Activated naive CD4-positive, alpha-beta T cell treated with anti-CD3 and anti-CD28 coated beads, Interleukin-2, amount 50 U/mL, for 24 hours (primary cell): ENCODE results near the gene CPHXL.

Experiments
- H3K27ac Mint-ChIP-seq: one replicate; pipeline ENCODE4 v1.8.0; 2021; ENCODE audit warnings: mild to moderate bottlenecking, mixed read lengths
- H3K27me3 Mint-ChIP-seq: one replicate; pipeline ENCODE4 v1.8.0; 2021; ENCODE audit warnings: mixed read lengths
- H3K36me3 Mint-ChIP-seq: one replicate; pipeline ENCODE4 v1.8.0; 2021; ENCODE audit warnings: mixed read lengths
- H3K4me1 Mint-ChIP-seq: one replicate; pipeline ENCODE4 v1.8.0; 2021; ENCODE audit warnings: mixed read lengths
- H3K4me3 Mint-ChIP-seq: one replicate; pipeline ENCODE4 v1.8.0; 2021; ENCODE audit warnings: mild to moderate bottlenecking, mixed read lengths
- H3K9me3 Mint-ChIP-seq: one replicate; pipeline ENCODE4 v1.8.0; 2021; ENCODE audit warnings: mixed read lengths

CPHXL gene

GRCh38 chr16:75726390-75726789, at the start of gene CPHXL:
Gene CPHXL, minus strand, starts transcription at chr16:75726490. Its CDS starts 48 bp downstream, at chr16:75726442.
- H3K27me3 Mint-ChIP-seq: no peaks in the 10 kb centered on the region

GRCh38 chr16:75774197-75774596, 47.9 kb upstream of the CPHXL start:
- H3K4me1 Mint-ChIP-seq: no peaks in the 10 kb centered on the region
- no peaks in the 10 kb centered on the region for H3K36me3 Mint-ChIP-seq
- H3K27ac Mint-ChIP-seq: no peak overlapping the region
- no peaks in the 10 kb centered on the region for H3K9me3 Mint-ChIP-seq
- H3K27me3 Mint-ChIP-seq: peaks cover 28% of the 10 kb centered on the region
- no peak overlapping the region for H3K4me3 Mint-ChIP-seq

More at GRCh38 chr16:75726390-75726789, at the start of gene CPHXL:
- Mint-ChIP-seq H3K4me1 (no peaks in the 10 kb centered on the region), H3K9me3 (no peaks in the 10 kb centered on the region), H3K27ac (no peak within 1 kb of the TSS), H3K36me3 (no peaks in the 10 kb centered on the region), H3K4me3 (no peak within 1 kb of the TSS)

- no peaks in the 10 kb centered on the region for H3K36me3 Mint-ChIP-seq
- no peaks in the 10 kb centered on the region for H3K4me1 Mint-ChIP-seq
- no peak overlapping the region for H3K4me3 Mint-ChIP-seq
- no peaks in the 10 kb centered on the region for H3K9me3 Mint-ChIP-seq
- H3K27ac Mint-ChIP-seq: no peak overlapping the region
- H3K27me3 Mint-ChIP-seq: peaks cover 13% of the 10 kb centered on the region
Observed at GRCh38 chr16:75770051-75770450, 43.8 kb upstream of the CPHXL start.

- Mint-ChIP-seq H3K27me3 (no peaks in the 10 kb centered on the region), H3K27ac (no peak overlapping the region), H3K4me3 (no peak overlapping the region), H3K9me3 (no peaks in the 10 kb centered on the region), H3K36me3 (no peaks in the 10 kb centered on the region), H3K4me1 (no peaks in the 10 kb centered on the region)
Observed at GRCh38 chr16:75764154-75764768, 38.0 kb upstream of the CPHXL start.

- Mint-ChIP-seq H3K4me3 (no peak overlapping the region), H3K27me3 (no peaks in the 10 kb centered on the region), H3K27ac (no peak overlapping the region), H3K4me1 (no peaks in the 10 kb centered on the region), H3K36me3 (no peaks in the 10 kb centered on the region), H3K9me3 (no peaks in the 10 kb centered on the region)
Observed at GRCh38 chr16:75763204-75763603, 36.9 kb upstream of the CPHXL start.

GRCh38 chr16:75762746-75763145, 36.5 kb upstream of the CPHXL start:
- H3K27ac Mint-ChIP-seq: no peak overlapping the region
- no peaks in the 10 kb centered on the region for H3K4me1 Mint-ChIP-seq
- no peaks in the 10 kb centered on the region for H3K27me3 Mint-ChIP-seq
- no peaks in the 10 kb centered on the region for H3K9me3 Mint-ChIP-seq
- no peak overlapping the region for H3K4me3 Mint-ChIP-seq
- H3K36me3 Mint-ChIP-seq: no peaks in the 10 kb centered on the region

GRCh38 chr16:75761108-75761507, 34.8 kb upstream of the CPHXL start:
- Mint-ChIP-seq H3K27me3 (no peaks in the 10 kb centered on the region), H3K27ac (no peak overlapping the region), H3K9me3 (no peaks in the 10 kb centered on the region), H3K4me3 (no peak overlapping the region), H3K36me3 (no peaks in the 10 kb centered on the region), H3K4me1 (no peaks in the 10 kb centered on the region)

GRCh38 chr16:75760018-75760519, 33.8 kb upstream of the CPHXL start:
- no peaks in the 10 kb centered on the region for H3K4me1 Mint-ChIP-seq
- H3K4me3 Mint-ChIP-seq: no peak overlapping the region
- no peak overlapping the region for H3K27ac Mint-ChIP-seq
- no peaks in the 10 kb centered on the region for H3K9me3 Mint-ChIP-seq
- no peaks in the 10 kb centered on the region for H3K27me3 Mint-ChIP-seq
- no peaks in the 10 kb centered on the region for H3K36me3 Mint-ChIP-seq

- H3K27me3 Mint-ChIP-seq: no peaks in the 10 kb centered on the region
- H3K9me3 Mint-ChIP-seq: no peaks in the 10 kb centered on the region
- H3K4me3 Mint-ChIP-seq: no peak overlapping the region
- no peak overlapping the region for H3K27ac Mint-ChIP-seq
- H3K36me3 Mint-ChIP-seq: no peaks in the 10 kb centered on the region
- no peaks in the 10 kb centered on the region for H3K4me1 Mint-ChIP-seq
Observed at GRCh38 chr16:75758215-75758614, 31.9 kb upstream of the CPHXL start.

- H3K27ac Mint-ChIP-seq: no peak overlapping the region
- H3K36me3 Mint-ChIP-seq: no peaks in the 10 kb centered on the region
- peaks cover under 1% of the 10 kb centered on the region for H3K9me3 Mint-ChIP-seq
- H3K4me3 Mint-ChIP-seq: no peak overlapping the region
- no peaks in the 10 kb centered on the region for H3K4me1 Mint-ChIP-seq
- no peaks in the 10 kb centered on the region for H3K27me3 Mint-ChIP-seq
Observed at GRCh38 chr16:75754141-75754540, 27.9 kb upstream of the CPHXL start.

- no peaks in the 10 kb centered on the region for H3K4me1 Mint-ChIP-seq
- no peak overlapping the region for H3K27ac Mint-ChIP-seq
- H3K9me3 Mint-ChIP-seq: peaks cover 7% of the 10 kb centered on the region
- H3K36me3 Mint-ChIP-seq: peaks cover 3% of the 10 kb centered on the region
- no peak overlapping the region for H3K4me3 Mint-ChIP-seq
- H3K27me3 Mint-ChIP-seq: peaks cover 12% of the 10 kb centered on the region
Observed at GRCh38 chr16:75750528-75750927, 24.2 kb upstream of the CPHXL start.

GRCh38 chr16:75746359-75746758, 20.1 kb upstream of the CPHXL start:
- peaks cover 20% of the 10 kb centered on the region for H3K27me3 Mint-ChIP-seq
- no peak overlapping the region for H3K27ac Mint-ChIP-seq
- H3K4me3 Mint-ChIP-seq: no peak overlapping the region
- peaks cover 16% of the 10 kb centered on the region for H3K9me3 Mint-ChIP-seq
- H3K36me3 Mint-ChIP-seq: peaks cover 8% of the 10 kb centered on the region
- H3K4me1 Mint-ChIP-seq: no peaks in the 10 kb centered on the region

- Mint-ChIP-seq H3K36me3 (peaks cover 8% of the 10 kb centered on the region), H3K9me3 (peaks cover 16% of the 10 kb centered on the region), H3K4me3 (no peak overlapping the region), H3K4me1 (no peaks in the 10 kb centered on the region), H3K27me3 (peaks cover 20% of the 10 kb centered on the region), H3K27ac (no peak overlapping the region)
Observed at GRCh38 chr16:75745823-75746222, 19.5 kb upstream of the CPHXL start.

- Mint-ChIP-seq H3K9me3 (peaks cover 16% of the 10 kb centered on the region), H3K27me3 (peaks cover 20% of the 10 kb centered on the region), H3K4me3 (no peak overlapping the region), H3K4me1 (no peaks in the 10 kb centered on the region), H3K27ac (no peak overlapping the region), H3K36me3 (peaks cover 8% of the 10 kb centered on the region)
Observed at GRCh38 chr16:75745242-75745641, 19.0 kb upstream of the CPHXL start.

GRCh38 chr16:75742424-75743047, 16.2 kb upstream of the CPHXL start:
- Mint-ChIP-seq H3K4me1 (no peaks in the 10 kb centered on the region), H3K27me3 (peaks cover 10% of the 10 kb centered on the region), H3K9me3 (peaks cover 9% of the 10 kb centered on the region), H3K36me3 (peaks cover 5% of the 10 kb centered on the region), H3K27ac (no peak overlapping the region), H3K4me3 (no peak overlapping the region)

- H3K27me3 Mint-ChIP-seq: no peaks in the 10 kb centered on the region
- no peak overlapping the region for H3K4me3 Mint-ChIP-seq
- H3K4me1 Mint-ChIP-seq: no peaks in the 10 kb centered on the region
- no peaks in the 10 kb centered on the region for H3K9me3 Mint-ChIP-seq
- no peaks in the 10 kb centered on the region for H3K36me3 Mint-ChIP-seq
- H3K27ac Mint-ChIP-seq: no peak overlapping the region
Observed at GRCh38 chr16:75733305-75734211, 7.3 kb upstream of the CPHXL start.
